HuH-7.5 (cell line): ENCODE results near the gene TOGARAM1.

Source experiments
- DNase-seq: peaks from one replicate; pipeline ENCODE4 v3.0.0; 2011; ENCODE audit warnings: low spot score

TOGARAM1 gene

DNA sequence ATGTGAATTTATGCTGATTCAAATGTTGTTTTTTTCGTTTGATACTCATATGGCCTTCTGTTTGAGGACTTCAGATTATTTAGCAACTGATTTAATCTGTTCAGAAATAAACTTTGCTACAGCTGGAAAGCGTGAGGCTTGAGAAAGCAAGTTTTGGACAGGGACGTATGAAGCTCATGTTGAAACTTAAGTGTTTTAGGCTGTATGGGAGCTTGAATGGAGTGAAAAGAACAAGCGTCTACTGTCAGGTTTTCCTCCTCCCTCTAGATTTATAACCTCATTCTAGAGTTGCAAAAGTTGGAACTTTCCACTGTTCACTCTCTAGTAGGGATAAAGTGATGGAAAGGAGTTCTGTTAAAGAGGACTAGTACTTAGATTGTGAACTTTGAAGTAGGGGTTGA lies 123.0 kb downstream of the TOGARAM1 start:
- DNase-seq = no peak

DNA sequence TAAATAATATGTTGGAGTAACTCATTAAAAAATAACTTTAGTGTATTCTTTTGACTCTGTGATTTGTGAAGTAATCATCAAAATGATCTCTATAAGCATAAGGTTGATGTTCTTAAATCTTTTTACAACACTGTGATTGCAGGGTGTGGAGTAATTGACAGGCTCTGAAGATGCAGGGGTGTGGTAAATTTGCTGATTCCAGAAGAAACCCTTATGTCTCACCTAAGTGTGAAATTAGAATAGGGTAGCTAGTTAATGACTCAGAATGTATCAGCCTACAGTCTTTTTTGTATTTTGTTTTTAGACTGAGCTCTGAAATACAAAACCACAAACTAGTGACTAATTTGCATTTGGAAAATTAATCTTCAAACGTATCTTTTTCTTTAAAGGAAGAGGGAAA lies 127.8 kb downstream of the TOGARAM1 start:
- no peak for DNase-seq

DNA sequence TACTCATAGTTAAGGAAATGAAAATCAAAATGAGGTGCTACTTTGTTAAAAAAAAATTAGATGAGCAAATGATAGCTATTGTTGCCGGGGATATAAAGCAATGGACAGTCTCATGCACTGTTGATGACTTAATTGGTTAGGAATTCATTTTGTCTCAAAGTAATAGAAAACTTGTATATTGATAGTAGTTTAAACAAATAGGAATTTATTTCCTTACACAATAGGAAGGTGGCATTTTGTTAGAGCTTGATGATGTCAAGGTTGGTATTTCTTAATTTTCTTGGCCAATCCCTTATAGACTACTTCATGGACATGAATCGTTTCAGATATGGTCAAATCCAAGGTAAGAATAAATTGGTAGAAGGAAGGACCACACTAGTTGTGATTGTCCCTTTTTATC lies 129.7 kb downstream of the TOGARAM1 start:
- DNase-seq = no peak

DNA sequence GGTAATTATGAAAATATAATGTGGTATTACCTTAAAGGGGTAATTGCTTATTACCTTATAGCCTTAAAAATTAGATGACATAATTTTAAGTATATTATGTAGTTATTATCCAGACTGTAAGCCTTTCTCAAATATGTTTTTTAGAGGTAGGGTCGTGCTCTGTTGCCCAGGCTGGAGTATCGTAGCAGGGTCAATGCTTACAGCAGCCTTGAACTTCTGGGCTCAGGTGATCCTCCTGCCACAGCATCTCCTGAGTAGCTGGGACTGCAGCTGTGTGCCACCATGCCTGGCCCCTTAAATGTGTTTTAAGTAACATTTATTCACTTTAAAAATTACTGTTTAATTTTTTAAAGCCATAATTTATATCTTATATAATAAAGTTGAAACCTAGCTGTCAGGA lies 132.3 kb downstream of the TOGARAM1 start:
- no peak for DNase-seq

DNA sequence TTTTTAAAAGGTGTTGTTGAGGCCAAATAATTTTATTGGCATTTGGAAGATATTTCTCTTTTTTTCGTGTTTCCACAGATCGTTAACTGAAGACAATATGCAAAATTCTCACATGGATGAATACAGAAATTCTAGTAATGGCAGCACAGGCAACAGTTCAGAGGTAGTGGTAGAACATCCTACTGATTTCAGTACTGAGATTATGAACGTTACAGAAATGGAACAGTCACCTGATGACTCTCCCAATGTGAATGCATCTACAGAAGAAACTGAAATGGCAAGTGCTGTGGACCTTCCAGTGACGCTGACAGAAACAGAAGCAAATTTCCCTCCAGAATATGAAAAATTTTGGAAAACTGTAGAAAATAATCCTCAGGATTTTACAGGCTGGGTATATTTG lies 133.2 kb downstream of the TOGARAM1 start:
- DNase-seq = no peak

DNA sequence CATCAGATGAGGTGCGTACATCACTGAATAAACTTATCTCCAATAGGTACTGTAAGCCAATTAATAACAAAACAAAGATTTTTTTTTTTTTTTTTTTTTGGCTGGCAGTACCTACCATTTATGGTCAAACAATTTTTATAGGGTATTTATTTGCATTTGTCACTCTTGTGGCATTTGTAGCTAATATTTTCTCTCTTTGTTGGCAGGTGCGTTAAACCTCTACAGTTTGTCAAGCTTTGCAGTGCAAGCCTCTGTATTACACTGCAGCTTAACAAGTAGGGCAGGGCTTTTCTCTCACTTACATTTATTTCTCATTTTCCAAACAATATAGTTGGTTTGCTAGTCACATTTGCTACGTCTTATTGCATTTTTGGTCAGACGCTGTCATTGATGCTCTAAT lies 134.2 kb downstream of the TOGARAM1 start:
- DNase-seq = no peak

DNA sequence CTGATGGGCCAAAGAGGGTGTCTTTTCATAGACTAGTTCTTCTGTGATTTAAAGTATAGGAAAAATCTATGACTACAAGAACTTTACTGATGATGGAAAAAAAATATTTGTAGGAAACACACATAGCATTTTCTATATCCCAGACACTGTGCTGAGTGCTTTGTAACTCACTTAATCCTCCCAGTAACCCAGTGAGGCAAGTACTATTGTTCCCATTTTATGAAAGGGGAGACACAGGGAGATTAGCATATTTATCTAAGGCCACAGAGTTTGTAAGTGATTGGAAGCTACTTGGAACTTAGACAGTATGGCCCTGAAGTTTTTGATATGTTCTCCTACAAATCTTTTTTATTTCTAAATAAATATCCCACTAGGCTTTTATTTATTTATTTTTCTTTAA lies 141.8 kb downstream of the TOGARAM1 start:
- no peak for DNase-seq

- no peak for DNase-seq
Measured at GRCh38 chr14:45104561-45104960, 142.6 kb downstream of the TOGARAM1 start.

DNA sequence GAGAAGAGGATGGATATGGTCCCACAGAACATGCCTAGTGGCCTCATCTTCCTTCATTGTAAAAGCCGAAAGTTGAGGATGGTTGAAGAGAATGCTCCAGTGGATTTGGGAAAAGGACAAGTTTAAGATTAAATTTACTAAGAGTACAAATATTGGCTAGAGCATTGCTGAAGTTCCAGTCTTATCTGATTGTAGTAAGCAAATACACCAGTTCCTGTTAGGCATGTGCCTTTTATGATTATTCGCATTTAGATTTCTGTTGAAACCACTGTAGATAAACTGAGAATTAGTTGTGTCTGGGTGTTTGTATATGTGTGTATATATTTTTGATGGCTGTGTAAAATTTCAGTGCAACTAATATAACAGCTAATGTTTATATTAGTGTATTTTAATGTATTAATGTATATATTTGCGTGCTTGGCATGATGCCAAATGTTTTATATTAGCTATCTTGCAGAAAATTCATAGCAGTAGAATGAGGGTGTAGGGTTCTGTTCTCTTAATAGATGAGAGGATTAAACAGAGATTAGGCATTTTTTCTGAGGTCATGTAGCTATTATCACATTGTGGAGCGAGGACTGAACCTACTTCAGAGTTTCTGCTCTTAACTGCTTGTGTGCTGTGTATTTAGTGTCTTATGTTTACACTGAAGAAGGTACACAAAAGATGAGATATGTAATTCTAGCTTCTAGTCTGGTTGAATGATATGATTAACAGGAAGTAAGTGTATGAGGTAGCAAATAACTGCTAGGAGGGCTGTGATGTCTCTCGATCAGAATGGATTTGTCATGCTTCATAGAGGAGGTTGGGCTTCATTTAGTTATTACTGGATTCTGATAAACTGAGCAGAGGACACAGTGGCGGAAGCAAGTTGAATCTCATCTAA lies 151.1 kb downstream of the TOGARAM1 start:
- DNase-seq = no peak

- no peak for DNase-seq
Measured at GRCh38 chr14:45114327-45114726, 152.3 kb downstream of the TOGARAM1 start.

DNA sequence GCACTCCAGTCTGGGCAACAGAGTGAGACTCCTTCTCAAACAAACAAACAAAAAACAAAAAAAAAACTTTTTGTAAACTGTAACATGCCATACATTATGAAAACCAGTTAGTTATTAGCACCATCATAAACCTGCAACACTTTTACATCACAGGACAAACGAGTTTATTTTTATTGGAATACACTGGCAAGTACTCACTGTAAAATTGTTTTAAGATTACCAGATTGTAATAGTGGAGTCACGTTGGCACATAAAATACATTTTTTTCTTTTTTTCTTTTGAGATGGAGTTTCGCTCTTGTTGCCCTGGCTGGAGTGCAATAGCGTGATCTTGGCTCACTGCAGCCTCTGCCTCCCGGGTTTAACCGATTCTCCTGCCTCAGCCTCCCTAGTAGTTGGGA lies 156.6 kb downstream of the TOGARAM1 start:
- no peak for DNase-seq

DNA sequence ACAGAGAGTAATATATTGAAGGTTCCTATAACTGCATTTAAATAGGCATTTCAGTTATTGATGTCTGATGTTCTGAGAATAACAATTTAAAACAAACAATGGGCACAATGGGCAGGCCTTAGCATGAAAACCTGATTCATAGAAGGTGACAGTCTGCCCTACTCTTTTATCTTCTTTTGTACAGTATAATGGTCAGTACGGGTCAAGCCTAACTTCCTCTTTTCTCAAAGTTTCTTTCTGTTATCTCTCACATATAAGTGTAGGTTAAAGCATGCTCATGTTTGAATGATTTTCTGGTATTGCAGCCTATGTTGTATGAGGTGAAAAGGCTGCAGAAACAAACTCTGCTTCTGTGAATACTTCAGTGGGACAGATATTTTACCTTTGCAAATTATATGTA lies 158.1 kb downstream of the TOGARAM1 start:
- no peak for DNase-seq

DNA sequence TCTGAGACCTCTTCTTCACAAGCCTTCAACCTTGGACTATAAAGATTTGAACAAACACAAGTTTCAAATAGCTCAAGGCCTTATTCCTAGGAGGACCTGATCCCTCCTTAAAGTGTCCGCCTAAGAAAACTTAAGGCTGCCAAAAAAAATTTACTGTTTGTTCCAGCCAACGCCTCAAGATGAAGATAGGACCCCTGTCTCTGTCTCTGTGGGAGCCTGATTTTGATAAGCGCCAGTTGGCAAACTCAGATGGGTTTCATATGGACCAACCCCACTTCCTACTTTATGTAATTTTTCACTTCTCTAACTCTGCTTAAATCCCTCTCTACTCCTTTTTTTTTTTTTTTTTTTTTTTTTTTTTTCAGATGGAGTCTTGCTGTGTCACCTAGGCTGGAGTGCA lies 161.3 kb downstream of the TOGARAM1 start:
- no peak for DNase-seq
